HG03520 (cell line): ENCODE data around the gene TNNT1.

Experiments used
- ATAC-seq: cut with Tn5 transposase; IDR thresholded peaks from one replicate; pipeline ENCODE4 v1.9.1; 2021; ENCODE audit warnings: mild to moderate bottlenecking, moderate library complexity; ENCODE audit not compliant: unreplicated experiment

Gene TNNT1

GRCh38 chr19:55091955-55092354, 57.1 kb downstream of the TNNT1 start:
- no peak for ATAC-seq

- no peak for ATAC-seq
These were observed 57.7 kb downstream of the TNNT1 start for GRCh38 chr19:55091126-55091910.

GRCh38 chr19:55090564-55090963, 58.4 kb downstream of the TNNT1 start:
- no peak for ATAC-seq

- no peak for ATAC-seq
These were observed 59.6 kb downstream of the TNNT1 start for GRCh38 chr19:55089342-55089944.

GRCh38 chr19:55088543-55089341, 60.3 kb downstream of the TNNT1 start:
- ATAC-seq: no peak

- ATAC-seq: no peak
These were observed 61.0 kb downstream of the TNNT1 start for GRCh38 chr19:55088021-55088451.

- no peak for ATAC-seq
These were observed 61.5 kb downstream of the TNNT1 start for GRCh38 chr19:55087542-55087901.

- ATAC-seq: no peak
These were observed 62.1 kb downstream of the TNNT1 start for GRCh38 chr19:55086730-55087541.

- ATAC-seq: no peak
These were observed 62.9 kb downstream of the TNNT1 start for GRCh38 chr19:55085923-55086715.

- no peak for ATAC-seq
These were observed 64.6 kb downstream of the TNNT1 start for GRCh38 chr19:55084416-55084815.

GRCh38 chr19:55083004-55083850, 65.8 kb downstream of the TNNT1 start:
- ATAC-seq: no peak
